Loucy (cell line): ENCODE measurements around the gene CEP41.

Experiments used
- EZH2phosphoT487 ChIP-seq: fragments of 200-600 bp; IDR thresholded peaks from 2 replicates; pipeline ENCODE4 v1.6.1; 2018; ENCODE audit warnings: antibody characterized with exemption, mild to moderate bottlenecking, moderate library complexity, borderline replicate concordance
- TF ChIP-seq, protein P1 (sequence below): fragments of 200-600 bp; sonication (generic); conservative IDR thresholded peaks from 2 replicates; pipeline ENCODE4 v1.5.1; 2014; ENCODE audit warnings: mild to moderate bottlenecking, antibody characterized with exemption, low read length

DNA sequence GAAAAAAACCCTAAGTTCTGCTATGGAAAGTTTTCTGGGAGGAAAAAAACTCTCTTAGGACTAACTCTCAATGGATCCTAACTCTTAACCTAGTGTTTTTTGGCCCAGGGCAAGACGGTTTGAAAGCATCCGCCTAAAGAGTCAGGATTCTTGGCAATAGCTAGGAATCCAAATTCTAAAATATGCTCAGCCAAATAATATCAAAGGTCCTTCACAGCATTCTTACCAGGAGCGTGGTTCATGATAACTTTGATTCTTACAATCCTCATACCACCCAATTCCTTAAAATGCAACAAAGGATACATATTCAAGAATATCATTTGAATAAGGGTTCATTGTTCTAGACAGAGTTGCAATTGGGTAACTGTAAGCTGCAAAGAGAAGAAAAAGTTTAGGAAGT, 39.2 kb downstream of the CEP41 start:
- TF ChIP-seq, protein P1, sequence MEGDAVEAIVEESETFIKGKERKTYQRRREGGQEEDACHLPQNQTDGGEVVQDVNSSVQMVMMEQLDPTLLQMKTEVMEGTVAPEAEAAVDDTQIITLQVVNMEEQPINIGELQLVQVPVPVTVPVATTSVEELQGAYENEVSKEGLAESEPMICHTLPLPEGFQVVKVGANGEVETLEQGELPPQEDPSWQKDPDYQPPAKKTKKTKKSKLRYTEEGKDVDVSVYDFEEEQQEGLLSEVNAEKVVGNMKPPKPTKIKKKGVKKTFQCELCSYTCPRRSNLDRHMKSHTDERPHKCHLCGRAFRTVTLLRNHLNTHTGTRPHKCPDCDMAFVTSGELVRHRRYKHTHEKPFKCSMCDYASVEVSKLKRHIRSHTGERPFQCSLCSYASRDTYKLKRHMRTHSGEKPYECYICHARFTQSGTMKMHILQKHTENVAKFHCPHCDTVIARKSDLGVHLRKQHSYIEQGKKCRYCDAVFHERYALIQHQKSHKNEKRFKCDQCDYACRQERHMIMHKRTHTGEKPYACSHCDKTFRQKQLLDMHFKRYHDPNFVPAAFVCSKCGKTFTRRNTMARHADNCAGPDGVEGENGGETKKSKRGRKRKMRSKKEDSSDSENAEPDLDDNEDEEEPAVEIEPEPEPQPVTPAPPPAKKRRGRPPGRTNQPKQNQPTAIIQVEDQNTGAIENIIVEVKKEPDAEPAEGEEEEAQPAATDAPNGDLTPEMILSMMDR: no peak
- TF ChIP-seq EZH2phosphoT487: no peak
